ENCODE data around the gene HOXA9.

DNA sequence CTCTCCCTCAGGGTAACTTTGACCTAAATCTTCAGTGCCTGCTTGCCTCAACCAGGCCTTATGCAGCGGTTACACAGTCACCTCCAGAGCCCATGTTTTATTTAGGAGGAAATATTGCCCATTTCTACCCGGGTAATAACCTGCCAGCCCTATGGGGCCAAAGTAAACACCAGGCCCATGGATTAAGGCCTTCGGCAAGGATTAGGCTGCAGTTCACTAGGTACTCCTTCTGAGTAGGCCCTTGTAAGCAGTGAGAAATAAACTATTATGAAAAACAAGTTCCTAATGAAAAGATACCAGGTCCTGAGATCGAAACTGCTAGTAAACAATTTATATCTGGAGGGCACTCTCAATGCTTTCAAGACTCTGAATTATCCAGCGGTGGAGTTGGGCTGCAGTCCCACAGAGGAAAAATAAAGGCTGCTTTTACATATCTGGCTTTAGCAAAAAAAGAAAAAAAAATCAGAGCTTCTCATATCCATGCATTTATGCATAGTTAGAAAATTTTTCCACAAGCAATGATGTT, 12.5 kb upstream of the HOXA9 start:
- TF ChIP-seq, protein P1, sequence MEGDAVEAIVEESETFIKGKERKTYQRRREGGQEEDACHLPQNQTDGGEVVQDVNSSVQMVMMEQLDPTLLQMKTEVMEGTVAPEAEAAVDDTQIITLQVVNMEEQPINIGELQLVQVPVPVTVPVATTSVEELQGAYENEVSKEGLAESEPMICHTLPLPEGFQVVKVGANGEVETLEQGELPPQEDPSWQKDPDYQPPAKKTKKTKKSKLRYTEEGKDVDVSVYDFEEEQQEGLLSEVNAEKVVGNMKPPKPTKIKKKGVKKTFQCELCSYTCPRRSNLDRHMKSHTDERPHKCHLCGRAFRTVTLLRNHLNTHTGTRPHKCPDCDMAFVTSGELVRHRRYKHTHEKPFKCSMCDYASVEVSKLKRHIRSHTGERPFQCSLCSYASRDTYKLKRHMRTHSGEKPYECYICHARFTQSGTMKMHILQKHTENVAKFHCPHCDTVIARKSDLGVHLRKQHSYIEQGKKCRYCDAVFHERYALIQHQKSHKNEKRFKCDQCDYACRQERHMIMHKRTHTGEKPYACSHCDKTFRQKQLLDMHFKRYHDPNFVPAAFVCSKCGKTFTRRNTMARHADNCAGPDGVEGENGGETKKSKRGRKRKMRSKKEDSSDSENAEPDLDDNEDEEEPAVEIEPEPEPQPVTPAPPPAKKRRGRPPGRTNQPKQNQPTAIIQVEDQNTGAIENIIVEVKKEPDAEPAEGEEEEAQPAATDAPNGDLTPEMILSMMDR (IDR thresholded peaks at IDR 0.05) = no peak
- TF ChIP-seq EZH2 (IDR thresholded peaks at IDR 0.05) = peak; percentile 56
